ENCODE data around the gene PYY. TPM values are rescaled to one million over a fixed set of nuclear protein-coding genes. Genes with fewer than 3 reads are reported as not detected.

The PYY gene
- total RNA-seq, 1 donor from 2014 or later: not detected

DNA sequence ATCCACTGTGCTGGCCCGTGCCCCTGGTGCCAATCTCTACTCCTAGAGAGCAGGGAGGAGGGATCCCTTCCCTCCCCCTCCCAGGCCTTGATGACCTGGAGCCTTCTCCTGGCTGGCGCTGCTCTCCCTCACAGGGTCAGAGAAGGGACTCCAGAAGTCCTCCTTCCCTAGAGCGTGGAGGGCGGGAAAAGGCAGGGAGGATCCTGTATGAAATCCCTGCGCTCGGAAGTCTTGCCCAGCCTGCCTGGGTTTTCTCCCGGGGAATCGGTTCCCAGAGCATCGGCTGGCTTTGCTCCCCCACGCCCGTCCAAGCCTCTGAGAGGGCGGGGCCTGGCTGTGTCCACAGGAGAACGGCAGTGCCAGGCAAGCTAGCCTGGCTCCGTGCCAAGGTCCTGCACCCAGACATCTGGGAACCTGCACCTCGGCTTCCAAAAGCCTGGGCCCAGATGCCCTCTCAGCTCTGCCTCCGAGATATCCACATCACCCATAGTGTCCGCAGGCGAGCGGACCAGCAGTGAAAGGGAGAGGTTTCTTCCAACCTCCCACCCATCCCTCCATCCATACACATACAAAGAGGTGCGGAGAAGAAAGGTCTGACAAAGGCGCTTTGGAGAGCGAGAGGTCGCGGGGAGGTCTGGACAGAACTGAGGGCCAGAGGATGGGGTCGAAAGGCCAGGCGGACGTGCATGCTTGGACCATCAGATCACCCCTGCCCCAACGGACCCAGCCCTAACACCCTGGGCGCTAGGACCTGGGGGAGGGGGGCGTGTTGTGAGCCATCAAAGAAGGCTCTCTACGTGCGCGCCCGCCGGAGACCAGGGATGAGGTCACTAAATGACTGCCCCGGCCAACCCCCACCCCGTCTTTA, 47.5 kb downstream of the PYY start:
- Histone ChIP-seq H3K27me3 (peaks cover 53% of the 10 kb centered on the region), H3K27ac (no peak overlapping the region)

GRCh38 chr17:43905400-43905984, 48.2 kb downstream of the PYY start:
- no peak for TF ChIP-seq CTCF (IDR thresholded peaks at IDR 0.05)
- DNase-seq (no peak), ATAC-seq (no peak)
- Histone ChIP-seq H3K36me3 (no peaks in the 10 kb centered on the region), H3K27ac (no peak overlapping the region), H3K9me3 (no peaks in the 10 kb centered on the region), H3K27me3 (peaks cover 58% of the 10 kb centered on the region), H3K4me3 (no peak overlapping the region), H3K4me1 (peaks cover 32% of the 10 kb centered on the region)
- intact Hi-C loops (cut with DNase I): no loop called here

More for the DNA sequence above, 47.5 kb downstream of the PYY start:
- Histone ChIP-seq H3K9me3 (no peaks in the 10 kb centered on the region), H3K4me3 (peak overlapping the region; percentile 54), H3K4me1 (peaks cover 27% of the 10 kb centered on the region), H3K36me3 (no peaks in the 10 kb centered on the region)
- TF ChIP-seq CTCF (IDR thresholded peaks at IDR 0.05): no peak
- ATAC-seq (peak; percentile 20), DNase-seq (peak; percentile 77)
- intact Hi-C loops (cut with DNase I): no loop called here

Other genes with a start within 250 kb of the PYY start
- gene SOST, start 195.1 kb downstream of the PYY start, total RNA-seq: not detected
- 100.0 TPM for gene DUSP3, start 175.0 kb downstream of the PYY start, total RNA-seq
- gene CFAP97D1, start 173.5 kb downstream of the PYY start, total RNA-seq: not detected
- 28.6 TPM for gene MPP3, start 120.8 kb downstream of the PYY start, total RNA-seq
- 0.81 TPM for gene CD300LG, start 106.8 kb downstream of the PYY start, total RNA-seq
- gene MPP2, start 46.4 kb downstream of the PYY start, total RNA-seq: 0.49 TPM
- gene PPY, start 11.5 kb downstream of the PYY start, total RNA-seq: not detected
- gene NAGS, start 50.7 kb upstream of the PYY start, total RNA-seq: 7.1 TPM
- gene TMEM101, start 61.0 kb upstream of the PYY start, total RNA-seq: 27.4 TPM
- 39.8 TPM for gene LSM12, start 112.7 kb upstream of the PYY start, total RNA-seq
- gene G6PC3, start 116.8 kb upstream of the PYY start, total RNA-seq: 39.7 TPM
- gene HDAC5, start 169.7 kb upstream of the PYY start, total RNA-seq: 55.3 TPM
- 0.35 TPM for gene HROB, start 188.0 kb upstream of the PYY start, total RNA-seq
- not detected for gene ASB16, start 216.8 kb upstream of the PYY start, total RNA-seq
- 38.8 TPM for gene TMUB2, start 233.0 kb upstream of the PYY start, total RNA-seq
- 65.0 TPM for gene ATXN7L3, start 245.9 kb upstream of the PYY start, total RNA-seq

Data from upper lobe of right lung (tissue), 1 donor.